H1 (cell line): ENCODE measurements around the gene AGRN. TPM values are rescaled to one million over a fixed set of nuclear protein-coding genes. Genes with fewer than 3 reads are reported as not detected.
A peak's percentile ranks its signal among the peaks of the same experiment; 100 is the strongest.

Experiments
- CTCF ChIA-PET: fragments of 300-600 bp; sonication (Branson Sonifier 250); formaldehyde crosslinking; loops from one replicate; lab custom pipeline; 2021; ENCODE audit not compliant: partially characterized antibody; lab: Charles Lee
- POLR2A ChIA-PET: fragments of 300-600 bp; sonication (Branson Sonifier 250); formaldehyde crosslinking; loops from one replicate; lab custom pipeline; 2021; ENCODE audit warnings: inconsistent platforms; ENCODE audit not compliant: partially characterized antibody; lab: Charles Lee
- DNase-seq, 2 experiments: peaks; one replicate each; pipeline versions ENCODE4 v3.0.0 to v3.0.0-alpha.2; 2010 to 2022; ENCODE audit warnings: low spot score in 2 of 2, low read depth in 1 of 2, mixed read lengths in 1 of 2
- FAIRE-seq: peaks from 2 replicates; lab custom pipeline; 2011; peaks lifted over from hg19 to GRCh38; lab: Jason Lieb, UNC
- H2AFZ ChIP-seq: 2 replicates; pipeline ENCODE4 v1.8.1; 2012; ENCODE audit warnings: low read length, inconsistent platforms
- H2AK5ac ChIP-seq: 2 replicates; pipeline ENCODE4 v1.6.1; 2013; ENCODE audit warnings: low read depth, low read length
- H2BK120ac ChIP-seq: replicated peaks from 2 replicates; pipeline ENCODE3; 2013; ENCODE audit warnings: low read depth, low read length, inconsistent platforms
- H2BK12ac ChIP-seq: 2 replicates; pipeline ENCODE4 v1.6.1; 2013; ENCODE audit warnings: low read depth, low read length
- H2BK15ac ChIP-seq: 2 replicates; pipeline ENCODE4 v1.6.1; 2013; ENCODE audit warnings: low read length
- H2BK20ac ChIP-seq: 2 replicates; pipeline ENCODE4 v1.6.1; 2013; ENCODE audit warnings: low read length
- H2BK5ac ChIP-seq: 2 replicates; pipeline ENCODE4 v1.6.1; 2013; ENCODE audit warnings: low read depth, low read length
- H3K14ac ChIP-seq: 2 replicates; pipeline ENCODE4 v1.6.1; 2013; ENCODE audit warnings: inconsistent platforms; ENCODE audit not compliant: insufficient read length
- H3K18ac ChIP-seq: 2 replicates; pipeline ENCODE4 v1.6.1; 2013; ENCODE audit warnings: low read length; ENCODE audit errors: extremely low read depth
- H3K23ac ChIP-seq: 2 replicates; pipeline ENCODE4 v1.6.1; 2013; ENCODE audit warnings: inconsistent platforms; ENCODE audit not compliant: insufficient read length
- H3K23me2 ChIP-seq: 2 replicates; pipeline ENCODE4 v1.6.1; 2013; ENCODE audit warnings: low read depth, low read length
- H3K27ac ChIP-seq: 2 replicates; pipeline ENCODE4 v1.6.1; 2011; ENCODE audit warnings: low read depth, low read length, inconsistent platforms
- H3K27me3 ChIP-seq, 4 experiments: replicated peaks in 1 of 4; 1 replicate in 1 of 4; 2 replicates in 3 of 4; pipeline versions ENCODE4 v1.6.1 to v1.8.1; 2011 to 2013; ENCODE audit warnings: low read length in 3 of 4, mild to moderate bottlenecking in 3 of 4, inconsistent platforms in 2 of 4, mixed read lengths in 2 of 4, moderate library complexity in 1 of 4; ENCODE audit not compliant: control insufficient read depth in 3 of 4, insufficient read depth in 3 of 4; ENCODE audit errors: extremely low read depth in 1 of 4
- H3K36me3 ChIP-seq, 4 experiments: 2 replicates each; pipeline versions ENCODE4 v1.6.1 to v1.8.1; 2011 to 2013; ENCODE audit warnings: mild to moderate bottlenecking in 4 of 4, low read length in 3 of 4, moderate library complexity in 2 of 4, control low read depth in 1 of 4, inconsistent platforms in 1 of 4; ENCODE audit not compliant: insufficient read depth in 4 of 4, control insufficient read depth in 2 of 4
- H3K4ac ChIP-seq: replicated peaks from 2 replicates; pipeline ENCODE3; 2013; ENCODE audit warnings: low read length, low read depth, mixed read lengths, inconsistent platforms; ENCODE audit not compliant: insufficient read length
- H3K4me1 ChIP-seq, 4 experiments: replicated peaks in 1 of 4; 1 replicate in 1 of 4; 2 replicates in 3 of 4; pipeline versions ENCODE4 v1.6.1 to v1.8.1; 2011 to 2013; ENCODE audit warnings: low read length in 3 of 4, inconsistent platforms in 2 of 4, mixed read lengths in 1 of 4; ENCODE audit not compliant: insufficient read depth in 4 of 4, control insufficient read depth in 3 of 4
- H3K4me2 ChIP-seq, 2 experiments: 2 replicates each; pipeline versions ENCODE4 v1.6.1 to v1.8.1; 2011 to 2013; ENCODE audit warnings: low read depth in 2 of 2, low read length in 2 of 2, control low read depth in 1 of 2, inconsistent platforms in 1 of 2, mild to moderate bottlenecking in 1 of 2; ENCODE audit not compliant: insufficient read depth in 1 of 2
- H3K4me3 ChIP-seq, 4 experiments: fragments of 200-600, 300-600 bp in 1 of 4; sonication (generic), shearing (Covaris generic), sonication (Bioruptor Twin) in 1 of 4; 2 replicates each; pipeline versions ENCODE4 v1.5.1 to v1.8.1; 2011 to 2016; ENCODE audit warnings: low read length in 4 of 4, low read depth in 3 of 4, control low read depth in 2 of 4, inconsistent platforms in 2 of 4, mild to moderate bottlenecking in 2 of 4, mixed read lengths in 1 of 4, moderate library complexity in 1 of 4; ENCODE audit not compliant: insufficient read depth in 2 of 4; ENCODE audit errors: extremely low read depth in 1 of 4
- H3K56ac ChIP-seq: replicated peaks from 2 replicates; pipeline ENCODE3; 2013; ENCODE audit warnings: low read depth, mild to moderate bottlenecking, mixed read lengths, low read length, inconsistent platforms; ENCODE audit not compliant: insufficient read length
- H3K79me1 ChIP-seq: 2 replicates; pipeline ENCODE4 v1.6.1; 2013; ENCODE audit warnings: low read depth, low read length, control low read depth
- H3K79me2 ChIP-seq, 2 experiments: 2 replicates each; pipeline versions ENCODE4 v1.6.1 to v1.8.1; 2012 to 2013; ENCODE audit warnings: low read length in 2 of 2, mild to moderate bottlenecking in 2 of 2, inconsistent platforms in 1 of 2; ENCODE audit not compliant: insufficient read depth in 2 of 2, control insufficient read depth in 1 of 2
- H3K9ac ChIP-seq, 4 experiments: replicated peaks in 1 of 4; 1 replicate in 1 of 4; 2 replicates in 3 of 4; pipeline versions ENCODE4 v1.6.1 to v1.8.1; 2011 to 2013; ENCODE audit warnings: low read depth in 3 of 4, low read length in 3 of 4, control low read depth in 2 of 4, mild to moderate bottlenecking in 2 of 4, moderate library complexity in 2 of 4, inconsistent platforms in 1 of 4; ENCODE audit errors: extremely low read depth in 1 of 4
- H3K9me3 ChIP-seq, 2 experiments: 2 replicates each; pipeline versions ENCODE4 v1.6.1 to v1.8.1; 2012 to 2013; ENCODE audit warnings: mild to moderate bottlenecking in 2 of 2, moderate library complexity in 2 of 2, control low read depth in 1 of 2, inconsistent platforms in 1 of 2, low read depth in 1 of 2, low read length in 1 of 2, mixed read lengths in 1 of 2; ENCODE audit not compliant: insufficient read depth in 2 of 2
- H4K20me1 ChIP-seq, 2 experiments: replicated peaks in 1 of 2; 2 replicates each; pipeline versions ENCODE3 to v1.8.1; 2011 to 2013; ENCODE audit warnings: inconsistent platforms in 2 of 2, low read length in 2 of 2, mild to moderate bottlenecking in 1 of 2; ENCODE audit not compliant: insufficient read depth in 2 of 2, control insufficient read depth in 1 of 2
- H4K5ac ChIP-seq: 2 replicates; pipeline ENCODE4 v1.6.1; 2013; ENCODE audit warnings: low read length, low read depth, mixed read lengths, inconsistent platforms; ENCODE audit not compliant: insufficient read length
- H4K8ac ChIP-seq: 2 replicates; pipeline ENCODE4 v1.8.0; 2013; ENCODE audit warnings: mild to moderate bottlenecking, moderate library complexity, low read length, inconsistent platforms; ENCODE audit not compliant: insufficient read depth; ENCODE audit errors: extremely low read depth
- H4K91ac ChIP-seq: replicated peaks from 2 replicates; pipeline ENCODE3; 2013; ENCODE audit warnings: low read length, mixed read lengths, inconsistent platforms; ENCODE audit not compliant: insufficient read length
- CREB1 ChIP-seq: IDR thresholded peaks from 2 replicates; pipeline ENCODE4 v1.6.1; 2012; ENCODE audit warnings: inconsistent platforms
- NRF1 ChIP-seq: IDR thresholded peaks from 2 replicates; pipeline ENCODE4 v1.6.1; 2011; ENCODE audit warnings: mild to moderate bottlenecking, low read depth, low read length, improper control_type of control experiment
- RAD21 ChIP-seq, 2 experiments: IDR thresholded peaks in 1 of 2; conservative IDR thresholded peaks in 1 of 2; 2 replicates each; pipeline ENCODE4 v1.6.1; 2011; ENCODE audit warnings: low read depth in 2 of 2, low read length in 2 of 2, improper control_type of control experiment in 1 of 2, inconsistent platforms in 1 of 2, mild to moderate bottlenecking in 1 of 2, moderate library complexity in 1 of 2
- SIN3A ChIP-seq, 2 experiments: IDR thresholded peaks in 1 of 2; conservative IDR thresholded peaks in 1 of 2; 2 replicates each; pipeline ENCODE4 v1.6.1; 2011 to 2012; ENCODE audit warnings: low read length in 2 of 2, improper control_type of control experiment in 1 of 2, low read depth in 1 of 2, mild to moderate bottlenecking in 1 of 2
- ZNF274 ChIP-seq: IDR thresholded peaks from 2 replicates; pipeline ENCODE4 v1.7.0; 2012; ENCODE audit warnings: low read length, borderline replicate concordance; ENCODE audit errors: extremely low read depth
- WGBS, 2 experiments: shearing (Covaris generic) in 1 of 2; methylation state at CpG; one replicate each; pipeline versions ENCODE4 v1.1.6 to v1.1.7; 2013 to 2015; ENCODE audit warnings: low lambda C conversion rate in 2 of 2, mixed read lengths in 2 of 2, inconsistent platforms in 1 of 2, low coverage in 1 of 2, missing lambda C conversion rate in 1 of 2; ENCODE audit not compliant: insufficient replicate concordance in 2 of 2, insufficient coverage in 1 of 2, insufficient read length in 1 of 2; ENCODE audit errors: extremely low coverage in 1 of 2, missing lambda C conversion rate in 1 of 2; 5-methylcytosine and 5-hydroxymethylcytosine counted together
- polyA plus RNA-seq, 7 experiments: library from polyadenylated mRNA; depleted of rRNA in 3 of 7; stranded (reverse) in 5 of 7; unstranded in 2 of 7; fragments of >200 nt in 5 of 7; fragments of 200-250 nt in 2 of 7; gene quantifications; 1 replicate in 5 of 7; 2 replicates in 1 of 7; 4 replicates in 1 of 7; pipeline versions ENCODE4 v1.2.1 to v1.2.3, GENCODE V29; 2011 to 2013; ENCODE audit warnings: missing spikeins in 2 of 7, mixed read lengths in 2 of 7
- total RNA-seq: library from RNA; stranded (reverse); fragmentation: NEBNext Ultra II Directional; extraction: Animal tissue kit (Norgen Biotek cat#: 25700); gene quantifications from 2 replicates; pipeline ENCODE4 v1.2.1, GENCODE V29; 2021
- TF ChIP-seq, protein P1 (sequence below): IDR thresholded peaks from 2 replicates; pipeline ENCODE4 v1.6.1; 2012; ENCODE audit warnings: inconsistent platforms
- TF ChIP-seq, protein P2 (sequence below), 3 experiments: IDR thresholded peaks; 1 replicate in 2 of 3; 2 replicates in 1 of 3; pipeline versions ENCODE4 v1.5.1 to v1.6.1; 2011; ENCODE audit warnings: low read length in 3 of 3, mild to moderate bottlenecking in 3 of 3, inconsistent platforms in 2 of 3, low read depth in 1 of 3, moderate library complexity in 1 of 3; ENCODE audit not compliant: insufficient read depth in 1 of 3; ENCODE audit errors: control extremely low read depth in 1 of 3

The AGRN gene
- total and polyA plus RNA-seq, 2 of the 8 experiments (the other 6 are each of a cell fraction or from before 2014, with no cell fraction given) = 52.3 to 155 TPM

DNA sequence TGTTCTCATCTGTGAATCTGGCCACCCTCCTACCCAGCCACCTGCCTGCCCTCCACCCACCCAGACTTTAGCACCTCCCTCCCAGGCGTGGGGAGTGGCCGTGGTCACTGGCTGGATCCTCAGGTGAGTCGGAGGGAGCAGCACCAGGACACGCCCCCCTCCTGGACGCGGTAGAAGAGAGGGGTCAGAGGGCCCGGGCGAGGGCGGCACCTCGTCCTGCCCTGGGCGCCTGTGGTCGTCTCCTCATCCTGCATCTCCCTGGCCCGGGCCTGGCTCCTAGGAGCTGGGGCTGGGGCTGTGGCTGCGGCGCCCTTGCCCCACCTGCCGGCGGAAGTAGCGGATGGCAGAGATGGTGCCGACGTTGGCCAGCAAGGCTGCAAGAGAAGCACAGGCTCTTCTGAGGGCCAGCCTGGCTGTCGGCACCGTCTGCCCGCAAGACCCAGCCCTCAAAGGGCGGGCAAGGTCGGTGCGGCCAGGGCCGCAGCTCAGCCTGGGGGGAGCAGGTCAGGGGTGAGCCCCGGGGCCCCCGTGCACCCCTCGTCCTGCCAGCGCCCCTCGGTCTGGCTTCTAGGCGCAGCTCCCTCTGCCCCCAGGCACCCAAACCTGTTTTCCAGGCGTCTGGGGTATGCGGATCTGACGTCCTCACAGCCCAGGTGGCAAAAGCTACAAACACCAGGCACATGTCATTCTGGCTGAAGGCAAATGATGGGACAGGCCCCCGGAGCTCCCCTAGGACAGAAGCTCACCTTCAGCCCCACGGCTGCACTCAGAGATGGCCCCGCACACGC is 43.8 kb upstream of the AGRN start:
- Histone ChIP-seq H3K4me2 (peak overlapping the region; percentile 11 to 84; a peak in 3 of 4 replicates), H3K23me2 (peaks cover 2% of the 10 kb centered on the region; the same call in 1 of the 2 replicates), H2BK15ac (no peak overlapping the region; the same call in 1 of the 2 replicates), H4K8ac (peak overlapping the region; percentile 68; the same call in 1 of the 2 replicates), H3K56ac (no peak overlapping the region), H3K36me3 (no peaks in the 10 kb centered on the region), H4K20me1 (peaks cover 0 to 9% of the 10 kb centered on the region in 2 experiments), H3K18ac (no peak overlapping the region), H2BK5ac (no peak overlapping the region), H3K4me1 (peaks cover 0 to 10% (median 1%) of the 10 kb centered on the region in 4 experiments; a peak in 4 of 7 replicates), H3K79me2 (no peaks in the 10 kb centered on the region), H3K27ac (no peak overlapping the region), H3K9me3 (no peaks in the 10 kb centered on the region), H2BK20ac (no peak overlapping the region), H3K4me3 (peak overlapping the region in 2 of 4 experiments; percentile 33 to 52; a peak in 4 of 8 replicates), H2BK12ac (no peak overlapping the region), H3K79me1 (no peaks in the 10 kb centered on the region), H4K91ac (peak overlapping the region; percentile 74), H2AFZ (no peak overlapping the region), H2BK120ac (no peak overlapping the region), H2AK5ac (no peak overlapping the region), H3K4ac (no peak overlapping the region), H3K23ac (no peak overlapping the region), H3K27me3 (peaks cover 0 to 14% (median 1%) of the 10 kb centered on the region in 4 experiments; a peak in 3 of 7 replicates), H4K5ac (no peak overlapping the region), H3K14ac (no peak overlapping the region), H3K9ac (no peak overlapping the region)
- WGBS, 2 experiments = 12% methylated on average over 25 of the region's 40 CpGs; no CpG with 5 or more reads in 1 of the 2 experiments
- CTCF ChIA-PET = interaction anchor here (0.6 to 7.0 kb wide), 16 partner anchors 7 to 327 kb away, joined by 3 to 53 read pairs (median 4); partner anchors contain the start of genes HES4, NOC2L and PERM1
- DNase-seq = peak in 1 of 2 experiments; percentile 85
- FAIRE-seq = no peak
- POLR2A ChIA-PET = interaction anchor here (0.6 to 1.4 kb wide), 7 partner anchors 8 to 217 kb away, joined by 3 to 6 read pairs (median 3); partner anchors contain the start of gene PLEKHN1
- TF ChIP-seq, protein P1, sequence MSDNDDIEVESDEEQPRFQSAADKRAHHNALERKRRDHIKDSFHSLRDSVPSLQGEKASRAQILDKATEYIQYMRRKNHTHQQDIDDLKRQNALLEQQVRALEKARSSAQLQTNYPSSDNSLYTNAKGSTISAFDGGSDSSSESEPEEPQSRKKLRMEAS = peak; percentile 60; the same call in 1 of the 2 replicates
- TF ChIP-seq NRF1 = no peak
- TF ChIP-seq, protein P2, sequence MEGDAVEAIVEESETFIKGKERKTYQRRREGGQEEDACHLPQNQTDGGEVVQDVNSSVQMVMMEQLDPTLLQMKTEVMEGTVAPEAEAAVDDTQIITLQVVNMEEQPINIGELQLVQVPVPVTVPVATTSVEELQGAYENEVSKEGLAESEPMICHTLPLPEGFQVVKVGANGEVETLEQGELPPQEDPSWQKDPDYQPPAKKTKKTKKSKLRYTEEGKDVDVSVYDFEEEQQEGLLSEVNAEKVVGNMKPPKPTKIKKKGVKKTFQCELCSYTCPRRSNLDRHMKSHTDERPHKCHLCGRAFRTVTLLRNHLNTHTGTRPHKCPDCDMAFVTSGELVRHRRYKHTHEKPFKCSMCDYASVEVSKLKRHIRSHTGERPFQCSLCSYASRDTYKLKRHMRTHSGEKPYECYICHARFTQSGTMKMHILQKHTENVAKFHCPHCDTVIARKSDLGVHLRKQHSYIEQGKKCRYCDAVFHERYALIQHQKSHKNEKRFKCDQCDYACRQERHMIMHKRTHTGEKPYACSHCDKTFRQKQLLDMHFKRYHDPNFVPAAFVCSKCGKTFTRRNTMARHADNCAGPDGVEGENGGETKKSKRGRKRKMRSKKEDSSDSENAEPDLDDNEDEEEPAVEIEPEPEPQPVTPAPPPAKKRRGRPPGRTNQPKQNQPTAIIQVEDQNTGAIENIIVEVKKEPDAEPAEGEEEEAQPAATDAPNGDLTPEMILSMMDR (IDR thresholded peaks at IDR 0.05; ENCODE audit: control extremely low read depth in 1 of 3, insufficient read depth in 1 of 3, low read depth in 1 of 3, low read length in 3 of 3) = peak in 2 of 3 experiments; percentile 59 to 60; a peak in 3 of 4 replicates
- peak; percentile 62 for TF ChIP-seq CREB1
- TF ChIP-seq SIN3A (conservative IDR thresholded peaks at IDR 0.05 in 1 of 2, IDR thresholded peaks at IDR 0.05 in 1 of 2; ENCODE audit: low read depth in 1 of 2, low read length in 2 of 2) = 0 out of 4 replicates have a peak, but pooled peaks of 1 of the 2 experiments have one; percentile 63
- no peak for TF ChIP-seq ZNF274
- TF ChIP-seq RAD21 (IDR thresholded peaks at IDR 0.05 in 1 of 2, conservative IDR thresholded peaks at IDR 0.05 in 1 of 2; ENCODE audit: low read depth in 2 of 2, low read length in 2 of 2) = peak; percentile 60 to 72
